ENCODE measurements around the gene ANTXR1.

ANTXR1 gene

GRCh38 chr2:69087211-69087911 lies 74.4 kb downstream of the ANTXR1 start:
- no peak for TF ChIP-seq CTCF (IDR thresholded peaks at IDR 0.05; ENCODE audit: low read depth, low read length)
- H3K4me3 ChIP-seq (replicated peaks in 1 of 2; ENCODE audit: low read depth in 2 of 2, low read length in 2 of 2): no peak overlapping the region
- DNase-seq (ENCODE audit: low read depth in 2 of 2): no peak

GRCh38 chr2:69087912-69088240 lies 74.9 kb downstream of the ANTXR1 start:
- no peak for TF ChIP-seq CTCF (IDR thresholded peaks at IDR 0.05; ENCODE audit: low read depth, low read length)
- DNase-seq (ENCODE audit: low read depth in 2 of 2): peak; percentile 18 to 72
- H3K4me3 ChIP-seq (replicated peaks in 1 of 2; ENCODE audit: low read depth in 2 of 2, low read length in 2 of 2): no peak overlapping the region

- DNase-seq (ENCODE audit: low read depth in 2 of 2): peak; percentile 32 to 38
- TF ChIP-seq CTCF (IDR thresholded peaks at IDR 0.05; ENCODE audit: low read depth, low read length): no peak
- H3K4me3 ChIP-seq (replicated peaks in 1 of 2; ENCODE audit: low read depth in 2 of 2, low read length in 2 of 2): no peak overlapping the region
Observed at GRCh38 chr2:69088466-69088865, 75.5 kb downstream of the ANTXR1 start.

GRCh38 chr2:69089266-69089665 lies 76.3 kb downstream of the ANTXR1 start:
- TF ChIP-seq CTCF (IDR thresholded peaks at IDR 0.05; ENCODE audit: low read depth, low read length): no peak
- peak; percentile 51 to 79 for DNase-seq (ENCODE audit: low read depth in 2 of 2)
- H3K4me3 ChIP-seq (replicated peaks in 1 of 2; ENCODE audit: low read depth in 2 of 2, low read length in 2 of 2): no peak overlapping the region

- TF ChIP-seq CTCF (IDR thresholded peaks at IDR 0.05; ENCODE audit: low read depth, low read length): no peak
- no peak overlapping the region for H3K4me3 ChIP-seq (replicated peaks in 1 of 2; ENCODE audit: low read depth in 2 of 2, low read length in 2 of 2)
- DNase-seq (ENCODE audit: low read depth in 2 of 2): no peak
Observed at GRCh38 chr2:69089998-69090397, 77.0 kb downstream of the ANTXR1 start.

GRCh38 chr2:69090820-69091219 lies 77.8 kb downstream of the ANTXR1 start:
- TF ChIP-seq CTCF (IDR thresholded peaks at IDR 0.05; ENCODE audit: low read depth, low read length): no peak
- no peak overlapping the region for H3K4me3 ChIP-seq (replicated peaks in 1 of 2; ENCODE audit: low read depth in 2 of 2, low read length in 2 of 2)
- DNase-seq (ENCODE audit: low read depth in 2 of 2): no peak

DNA sequence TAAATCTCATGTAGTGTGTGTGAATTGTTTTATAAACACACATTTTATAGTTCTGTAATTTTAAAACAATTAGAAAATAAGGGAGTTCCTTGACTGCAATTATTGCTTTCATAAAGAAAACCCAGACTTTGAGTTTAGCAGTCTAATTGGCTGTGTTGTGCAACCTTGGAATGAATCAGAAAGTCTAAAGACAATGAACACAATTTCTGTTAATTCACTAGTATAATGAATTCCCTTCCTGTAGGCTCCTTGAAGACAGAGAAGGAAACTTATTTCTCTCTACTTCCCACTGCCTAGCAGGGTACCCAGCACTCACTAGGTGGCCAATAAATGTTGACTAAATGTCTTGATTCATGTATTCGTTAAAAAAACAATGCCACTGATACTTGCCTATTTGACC lies 79.9 kb downstream of the ANTXR1 start:
- DNase-seq (ENCODE audit: low read depth in 2 of 2): peak in 1 of 2 donors; percentile 31
- H3K4me3 ChIP-seq (replicated peaks in 1 of 2; ENCODE audit: low read depth in 2 of 2, low read length in 2 of 2): no peak overlapping the region
- no peak for TF ChIP-seq CTCF (IDR thresholded peaks at IDR 0.05; ENCODE audit: low read depth, low read length)
